Uterus (tissue), 4 donors: Measurements from ENCODE around the gene SMAD1. TPM values are rescaled to one million over a fixed set of nuclear protein-coding genes. Genes with fewer than 3 reads are reported as not detected.

Experiments used
- DNase-seq, 2 donors: peaks; one replicate each; pipeline ENCODE4 v3.0.0-alpha.2; 2019 to 2020
- H3K27ac ChIP-seq, 2 donors: fragments of 200-600 bp; sonication (generic); 1 replicate in 1 of 2; 2 replicates in 1 of 2; pipeline ENCODE4 v1.5.1; 2016 to 2018
- H3K27me3 ChIP-seq, 2 donors: fragments of 200-600 bp; sonication (generic); one replicate each; pipeline ENCODE4 v1.5.1; 2018 to 2019; ENCODE audit warnings: control low read depth in 1 of 2
- H3K36me3 ChIP-seq, 2 donors: fragments of 200-600 bp; sonication (generic); one replicate each; pipeline ENCODE4 v1.5.1; 2019; ENCODE audit warnings: control low read depth in 1 of 2
- H3K4me1 ChIP-seq, 2 donors: fragments of 200-600 bp; sonication (generic); one replicate each; pipeline ENCODE4 v1.5.1; 2018 to 2019; ENCODE audit warnings: control low read depth in 1 of 2
- H3K4me3 ChIP-seq, 2 donors: fragments of 200-600 bp; sonication (generic); 1 replicate in 1 of 2; 2 replicates in 1 of 2; pipeline ENCODE4 v1.5.1; 2018 to 2019; ENCODE audit warnings: mild to moderate bottlenecking in 1 of 2
- H3K9me3 ChIP-seq, 2 donors: fragments of 200-600 bp; sonication (generic); one replicate each; pipeline ENCODE4 v1.5.1; 2019; ENCODE audit warnings: control low read depth in 1 of 2
- CTCF ChIP-seq, 4 experiments: fragments of 200-600 bp in 2 of 4; fragments of 450-650 bp in 2 of 4; sonication (generic) in 2 of 4; IDR thresholded peaks; one replicate each; pipeline ENCODE4 v1.5.1; 2016 to 2019; ENCODE audit warnings: antibody characterized with exemption in 4 of 4, mild to moderate bottlenecking in 2 of 4, moderate library complexity in 1 of 4
- POLR2A ChIP-seq, 2 donors: fragments of 450-650 bp; IDR thresholded peaks; one replicate each; pipeline ENCODE4 v1.6.1; 2016; ENCODE audit warnings: antibody characterized with exemption in 2 of 2, mild to moderate bottlenecking in 1 of 2, moderate library complexity in 1 of 2
- intact Hi-C: fragments of 100-400 bp; cut with DNase I; formaldehyde crosslinking; loops from one replicate; pipeline ENCODE4 v1.15.1; 2023; ENCODE audit warnings: low total_unique reads
- total RNA-seq, 4 donors: library from RNA; depleted of rRNA in 3 of 4; stranded (reverse); fragments of >200 nt in 3 of 4; gene quantifications; one replicate each; pipeline versions ENCODE4 v1.1.0 to v1.2.4, GENCODE V29; 2014 to 2023
- donor health status: DM: yes; HTN: yes; CAD: no.

Gene SMAD1
- total RNA-seq, 4 donors from 2014 or later: 29.1 to 81.4 (median 54.3) TPM

- intact Hi-C loops: no loop called here
- H3K27me3 ChIP-seq: no peaks in the 10 kb centered on the region
- no peak overlapping the region for H3K4me3 ChIP-seq
- no peak overlapping the region for H3K27ac ChIP-seq
- no peaks in the 10 kb centered on the region for H3K4me1 ChIP-seq
- no peak for DNase-seq
- TF ChIP-seq CTCF (IDR thresholded peaks at IDR 0.05) (no peak), POLR2A (IDR thresholded peaks at IDR 0.05) (no peak)
- no peaks in the 10 kb centered on the region for H3K36me3 ChIP-seq
- no peaks in the 10 kb centered on the region for H3K9me3 ChIP-seq
Observed at GRCh38 chr4:145605941-145606340, 124.3 kb downstream of the SMAD1 start.

Other genes with a start within 250 kb of the SMAD1 start
- 1 to 10 TPM in 2 of 4 donors, under 1 TPM in 2; 0.26 to 7.5 (median 3.5) TPM for gene MMAA, start 137.5 kb downstream of the SMAD1 start, total RNA-seq
- gene C4orf51, start 198.3 kb downstream of the SMAD1 start, total RNA-seq: not detected